Central memory CD4-positive, alpha-beta T cell (primary cell): ENCODE data around the gene KL.

Source experiments
- DNase-seq: peaks from one replicate; pipeline ENCODE4 v3.0.0; 2022

The KL gene

DNA sequence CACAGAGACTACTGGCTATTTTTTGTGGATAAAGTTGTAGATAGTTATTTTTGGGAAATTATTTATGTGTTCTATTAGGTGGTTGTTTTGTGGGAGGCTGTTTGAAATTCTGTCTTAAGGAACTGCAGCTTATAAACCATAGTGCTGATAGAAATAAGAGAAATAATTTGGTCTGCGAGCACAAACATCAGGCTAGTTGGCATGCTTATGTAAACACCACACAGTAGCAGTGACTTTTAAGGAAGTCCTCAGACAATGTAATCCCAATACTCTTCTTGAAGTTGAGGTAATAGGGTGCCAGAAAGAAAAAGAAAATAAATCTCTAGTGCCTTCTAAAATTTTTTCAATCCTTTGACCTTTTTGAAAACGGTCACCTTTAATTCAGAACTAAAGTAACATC, 23.9 kb downstream of the KL start:
- DNase-seq, result no peak

DNA sequence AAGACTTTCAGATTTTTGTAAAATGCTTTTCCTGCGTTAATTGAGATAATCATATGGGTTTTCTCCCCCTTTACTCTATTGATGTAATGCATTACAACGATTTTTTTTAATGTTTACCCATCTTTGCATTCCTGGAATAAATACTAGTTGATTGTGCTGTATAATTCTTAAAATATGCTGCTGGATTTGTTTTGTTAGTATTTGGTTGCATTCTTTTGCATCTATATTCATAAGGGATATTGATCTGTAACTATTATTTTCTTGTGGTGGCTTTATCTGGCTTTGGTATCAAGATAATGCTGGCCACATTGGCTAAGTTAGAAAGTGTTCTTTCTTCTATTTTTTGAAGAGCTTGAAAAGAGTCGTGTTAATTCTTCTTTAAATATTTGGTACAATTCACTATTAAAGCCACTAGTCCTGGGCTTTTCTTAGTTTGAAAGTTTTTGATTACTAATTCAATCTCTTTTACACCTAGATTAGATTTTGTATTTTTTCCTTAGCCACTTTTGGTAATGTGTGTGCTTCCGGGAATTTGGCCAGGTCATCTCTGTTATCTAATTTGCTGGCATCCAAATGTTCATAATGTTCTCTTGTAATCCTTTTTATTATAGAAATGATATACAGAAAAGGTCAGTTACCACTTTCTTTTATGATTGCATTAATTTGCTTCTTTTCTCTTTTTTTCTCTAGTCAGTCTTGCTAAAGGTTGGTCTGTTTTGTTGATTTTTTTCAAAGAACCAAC, 29.8 kb downstream of the KL start:
- no peak for DNase-seq

DNA sequence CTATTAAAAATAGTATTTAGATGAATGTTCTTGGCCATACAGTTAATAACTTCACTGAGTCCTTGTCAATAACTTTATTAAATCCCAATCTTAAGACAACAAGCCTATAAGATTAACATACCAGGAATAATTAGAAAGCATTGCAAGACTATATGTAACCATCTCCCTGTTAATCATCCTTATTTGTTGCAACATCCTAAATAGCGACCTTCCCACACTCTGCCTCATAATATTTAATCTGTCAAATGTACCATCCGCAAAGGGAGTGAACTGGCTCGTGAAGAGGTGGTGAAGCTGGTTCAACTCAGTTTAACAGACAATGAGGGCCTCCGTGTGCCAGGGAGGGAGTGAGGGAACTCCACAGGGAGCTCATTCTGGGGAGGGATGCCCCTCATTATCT, 33.9 kb downstream of the KL start:
- DNase-seq, result no peak

DNA sequence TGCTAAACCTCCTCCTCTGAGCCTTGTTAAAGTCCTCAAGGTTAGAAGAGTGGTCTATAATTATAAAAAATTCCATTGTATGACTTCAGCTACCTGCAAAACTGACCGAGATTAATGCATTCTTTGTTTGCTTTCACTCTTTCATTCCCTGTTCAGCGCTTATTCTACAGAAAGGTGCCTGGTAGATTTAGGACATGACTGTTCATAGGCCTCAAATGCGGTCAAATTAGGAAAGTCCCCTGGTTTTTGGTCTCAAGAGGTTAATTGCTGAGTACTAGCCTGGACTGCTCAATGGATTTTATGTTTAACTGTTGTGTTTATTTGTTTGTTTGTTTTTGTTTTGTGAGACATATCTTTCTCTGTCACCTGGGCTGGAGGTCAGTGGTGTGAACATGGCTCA, 35.4 kb downstream of the KL start:
- DNase-seq, result no peak

DNA sequence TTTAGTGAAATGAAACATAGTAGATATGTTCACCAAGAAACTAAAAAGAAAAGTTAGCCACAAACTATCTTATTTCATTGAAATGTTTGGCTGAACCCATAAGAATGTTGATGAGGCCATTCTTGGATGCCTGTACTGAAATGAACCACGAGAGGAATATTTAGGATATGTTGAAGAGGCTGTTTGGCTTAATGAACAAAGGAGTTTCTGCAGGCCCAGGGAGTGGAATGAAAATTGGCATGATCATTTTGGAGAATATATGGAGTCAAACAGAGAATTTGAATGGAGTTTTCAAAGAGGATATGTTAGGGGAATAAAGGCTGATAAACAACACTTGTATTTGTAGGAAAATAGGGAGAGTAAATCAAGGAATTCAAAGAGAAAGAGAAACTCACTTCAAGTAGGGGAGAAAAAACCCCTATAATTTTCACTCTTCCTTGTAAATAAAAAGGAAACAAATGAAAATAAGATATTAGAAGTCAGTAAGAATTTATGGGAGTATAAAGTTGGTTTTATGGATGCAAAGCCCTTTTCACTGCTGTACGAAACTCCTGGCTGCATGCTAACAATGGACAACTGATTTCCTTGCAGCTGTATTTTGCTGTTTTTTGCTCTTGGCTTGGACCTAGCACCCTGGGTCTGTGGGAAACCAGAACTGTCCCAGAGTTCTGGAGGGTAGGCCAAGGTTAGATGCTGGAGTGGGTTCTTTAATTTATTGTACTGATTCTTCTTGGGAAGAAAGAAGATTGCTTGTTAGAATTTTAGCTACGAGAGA, 36.5 kb downstream of the KL start:
- DNase-seq, result no peak

DNA sequence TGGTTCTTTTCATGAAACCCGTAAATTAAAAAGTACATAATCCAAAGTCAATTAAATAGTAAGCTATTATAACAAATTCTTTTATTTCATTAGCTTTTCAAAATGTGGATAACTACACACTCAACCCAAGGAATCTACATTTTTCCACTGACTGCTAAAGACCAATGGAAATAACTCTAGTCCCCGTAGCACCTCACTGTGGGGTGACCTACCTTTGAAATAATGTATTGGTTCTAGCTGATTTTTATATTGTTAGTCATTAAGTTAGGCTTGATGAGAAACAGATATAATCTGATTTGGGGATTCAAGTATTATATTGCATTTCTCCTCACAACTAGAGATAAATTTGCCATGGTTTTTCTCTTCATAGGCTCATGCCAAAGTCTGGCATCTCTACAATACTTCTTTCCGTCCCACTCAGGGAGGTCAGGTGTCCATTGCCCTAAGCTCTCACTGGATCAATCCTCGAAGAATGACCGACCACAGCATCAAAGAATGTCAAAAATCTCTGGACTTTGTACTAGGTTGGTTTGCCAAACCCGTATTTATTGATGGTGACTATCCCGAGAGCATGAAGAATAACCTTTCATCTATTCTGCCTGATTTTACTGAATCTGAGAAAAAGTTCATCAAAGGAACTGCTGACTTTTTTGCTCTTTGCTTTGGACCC, 37.3 kb downstream of the KL start:
- DNase-seq, result no peak

DNA sequence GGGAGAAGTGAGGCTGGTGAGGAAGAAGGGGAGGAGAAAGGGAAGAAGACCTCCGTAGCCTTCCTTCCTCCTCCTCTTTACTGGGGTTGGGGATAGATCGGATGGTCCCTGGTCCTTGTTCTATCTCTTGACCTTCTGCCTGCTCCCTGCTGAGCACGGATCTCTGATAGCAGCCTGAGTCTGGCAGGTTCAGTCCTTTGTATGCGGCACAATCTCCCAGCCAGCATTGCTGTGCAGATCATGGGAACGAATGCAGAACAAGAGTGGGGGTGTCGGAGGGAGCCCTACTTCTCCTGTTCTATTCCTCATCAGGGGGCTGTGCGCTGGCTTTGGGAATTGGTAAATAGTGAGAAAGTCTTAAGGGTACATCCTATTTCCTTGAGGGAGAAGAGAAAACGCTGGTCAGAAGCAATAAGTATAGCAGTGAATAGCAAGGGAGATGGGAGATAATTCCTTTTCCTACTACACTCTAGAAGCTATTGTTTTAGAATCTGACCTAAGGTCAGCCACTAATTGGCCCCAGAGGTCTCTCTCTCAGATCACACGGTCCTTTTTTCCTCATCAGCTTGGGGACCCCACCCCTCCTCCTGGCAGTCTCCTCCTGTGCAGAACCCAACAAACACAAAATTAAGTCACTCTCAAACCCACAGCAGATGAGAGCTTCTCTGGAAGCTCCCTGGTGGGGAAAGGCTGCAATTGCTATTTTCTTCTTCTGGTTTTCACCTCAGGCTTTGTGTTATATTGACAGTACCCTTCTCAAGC, 41.0 kb downstream of the KL start:
- DNase-seq, result no peak

DNA sequence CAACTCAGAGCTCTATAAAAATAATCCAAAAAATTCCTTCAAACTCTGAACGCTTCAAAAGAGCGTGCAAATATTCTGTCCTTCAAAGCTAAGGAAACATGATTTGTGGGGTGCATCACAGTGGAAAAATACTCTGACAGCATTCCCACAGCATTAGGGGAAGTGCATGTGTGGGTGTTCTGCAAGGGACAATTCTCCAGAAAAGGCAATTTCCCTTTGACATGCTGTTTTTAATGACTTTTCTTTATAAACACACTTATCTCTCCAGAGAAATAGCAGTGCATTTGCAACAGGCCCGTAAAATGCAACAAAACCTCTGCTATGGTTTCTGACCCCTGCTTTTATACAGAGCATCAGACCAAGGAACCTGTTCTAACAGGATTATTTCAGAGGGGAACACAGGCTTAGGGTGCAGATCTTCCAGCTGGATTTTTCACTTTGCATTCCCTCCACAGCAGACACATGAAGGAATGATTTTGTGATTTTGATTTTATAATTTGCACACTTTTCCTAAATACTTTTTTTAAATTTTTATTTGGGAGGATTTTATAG, 42.6 kb downstream of the KL start:
- no peak for DNase-seq

DNA sequence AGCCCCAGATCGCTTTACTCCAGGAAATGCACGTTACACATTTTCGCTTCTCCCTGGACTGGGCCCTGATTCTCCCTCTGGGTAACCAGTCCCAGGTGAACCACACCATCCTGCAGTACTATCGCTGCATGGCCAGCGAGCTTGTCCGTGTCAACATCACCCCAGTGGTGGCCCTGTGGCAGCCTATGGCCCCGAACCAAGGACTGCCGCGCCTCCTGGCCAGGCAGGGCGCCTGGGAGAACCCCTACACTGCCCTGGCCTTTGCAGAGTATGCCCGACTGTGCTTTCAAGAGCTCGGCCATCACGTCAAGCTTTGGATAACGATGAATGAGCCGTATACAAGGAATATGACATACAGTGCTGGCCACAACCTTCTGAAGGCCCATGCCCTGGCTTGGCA, 44.6 kb downstream of the KL start:
- no peak for DNase-seq

DNA sequence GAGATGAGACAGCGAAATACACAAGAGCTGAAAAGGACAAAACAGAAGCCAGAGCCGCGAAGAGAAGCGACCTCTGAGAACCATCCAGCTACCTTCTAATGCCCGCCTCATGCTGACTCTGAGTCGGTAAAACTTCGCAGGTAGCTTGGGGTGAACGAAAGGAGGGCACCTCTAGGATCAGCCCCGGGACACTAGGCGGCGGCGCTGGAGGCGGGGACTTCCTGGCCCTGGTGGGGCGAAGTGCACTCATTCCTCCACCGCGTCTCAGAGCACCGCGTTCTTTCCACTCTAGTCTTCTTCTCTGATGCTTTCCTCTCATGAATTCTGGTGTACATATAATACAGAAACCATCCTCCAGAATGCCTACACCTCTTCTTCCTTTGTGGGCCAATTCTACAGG, 50.1 kb downstream of the KL start:
- DNase-seq, result no peak

DNA sequence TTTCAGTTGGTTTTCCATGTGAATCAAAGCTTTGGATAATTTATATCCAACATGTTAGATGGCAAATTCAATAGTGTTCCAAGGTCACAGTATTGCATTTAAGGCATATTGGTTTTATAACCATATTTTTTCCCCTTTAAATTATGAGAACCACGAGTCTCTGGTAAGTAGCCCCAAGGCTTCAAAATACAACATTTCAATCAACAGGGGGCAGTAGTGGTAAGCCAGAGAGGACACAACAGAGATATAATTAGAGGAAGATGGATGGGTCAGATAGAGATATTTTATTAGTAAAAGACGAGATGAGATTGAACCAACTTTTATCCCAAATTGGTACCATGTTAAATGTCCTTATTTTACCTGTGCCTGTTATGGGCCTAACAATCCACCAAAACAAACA, 53.1 kb downstream of the KL start:
- DNase-seq, result no peak

DNA sequence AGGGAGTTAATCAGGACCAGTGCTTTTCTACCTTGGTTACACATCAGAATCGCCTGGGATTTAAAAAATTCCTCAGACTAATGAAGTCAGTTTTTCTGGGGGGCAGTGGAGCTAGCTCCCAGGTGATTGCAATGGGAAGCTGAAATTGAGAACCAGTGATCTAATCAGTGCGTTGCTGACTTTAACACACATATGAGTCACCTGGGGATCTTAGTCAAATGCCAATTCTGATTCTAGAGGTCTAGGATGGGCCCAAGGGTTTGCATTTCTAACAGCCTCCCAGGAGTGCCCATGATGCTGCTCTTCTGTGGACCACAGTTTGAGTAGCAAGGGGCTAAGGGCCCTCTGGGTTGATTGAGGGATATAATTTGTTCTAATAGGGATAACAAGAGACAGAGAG, 54.5 kb downstream of the KL start:
- no peak for DNase-seq

DNA sequence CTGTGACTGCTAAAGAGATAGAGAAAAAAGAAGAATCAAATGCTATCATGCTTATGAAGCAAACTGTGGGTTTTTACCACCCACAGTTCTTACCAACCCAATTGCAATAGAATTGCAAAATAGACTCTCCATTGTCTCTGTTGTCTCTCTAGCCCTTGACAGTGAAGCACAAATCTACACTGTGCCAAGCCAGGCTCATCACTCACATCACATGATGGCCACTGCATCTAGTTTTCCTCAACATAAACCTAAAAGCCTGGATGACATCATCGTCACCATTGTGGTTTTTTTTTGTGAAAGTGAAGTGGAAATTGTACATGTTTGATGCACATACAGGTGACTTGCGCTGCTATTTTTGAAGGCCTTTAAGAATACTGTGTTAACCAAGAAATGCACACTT, 56.1 kb downstream of the KL start:
- DNase-seq, result no peak

DNA sequence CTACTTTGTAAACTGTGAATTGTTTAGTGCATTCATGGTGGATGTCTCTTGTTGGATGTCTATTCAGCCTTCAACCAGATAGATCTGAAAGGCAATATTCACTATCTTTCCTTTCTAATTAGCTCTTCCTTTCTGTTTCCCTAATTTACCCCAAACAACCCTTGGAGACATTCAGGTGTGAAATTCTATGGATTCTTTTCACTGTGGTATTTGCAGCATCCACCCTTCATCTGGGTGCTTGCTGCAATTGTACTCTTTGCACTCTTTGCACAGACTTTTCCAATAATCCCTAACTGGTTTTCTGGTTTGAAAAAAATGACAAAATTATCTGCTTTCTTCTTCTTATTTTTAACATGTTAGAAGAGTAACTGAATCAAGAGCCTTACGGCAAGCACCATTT, 56.5 kb downstream of the KL start:
- DNase-seq, result no peak

DNA sequence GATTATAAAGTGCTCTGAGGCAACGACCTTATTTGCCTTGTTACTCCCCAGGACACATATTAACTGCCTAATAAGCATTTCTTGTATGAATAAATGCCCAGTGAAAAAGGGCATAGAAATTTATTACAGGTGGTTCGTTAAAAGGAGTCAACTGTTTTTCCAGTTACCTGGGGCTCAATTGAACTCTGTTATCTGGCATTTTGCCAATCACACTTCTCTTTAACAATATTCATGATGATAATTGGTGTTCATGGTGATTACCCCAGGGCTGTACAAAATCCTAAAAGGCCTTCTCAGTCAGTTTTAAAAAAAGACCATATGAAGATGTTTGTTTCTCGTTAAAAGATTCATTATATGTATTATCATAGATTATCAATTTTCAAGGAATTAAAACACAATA, 57.1 kb downstream of the KL start:
- DNase-seq, result no peak

DNA sequence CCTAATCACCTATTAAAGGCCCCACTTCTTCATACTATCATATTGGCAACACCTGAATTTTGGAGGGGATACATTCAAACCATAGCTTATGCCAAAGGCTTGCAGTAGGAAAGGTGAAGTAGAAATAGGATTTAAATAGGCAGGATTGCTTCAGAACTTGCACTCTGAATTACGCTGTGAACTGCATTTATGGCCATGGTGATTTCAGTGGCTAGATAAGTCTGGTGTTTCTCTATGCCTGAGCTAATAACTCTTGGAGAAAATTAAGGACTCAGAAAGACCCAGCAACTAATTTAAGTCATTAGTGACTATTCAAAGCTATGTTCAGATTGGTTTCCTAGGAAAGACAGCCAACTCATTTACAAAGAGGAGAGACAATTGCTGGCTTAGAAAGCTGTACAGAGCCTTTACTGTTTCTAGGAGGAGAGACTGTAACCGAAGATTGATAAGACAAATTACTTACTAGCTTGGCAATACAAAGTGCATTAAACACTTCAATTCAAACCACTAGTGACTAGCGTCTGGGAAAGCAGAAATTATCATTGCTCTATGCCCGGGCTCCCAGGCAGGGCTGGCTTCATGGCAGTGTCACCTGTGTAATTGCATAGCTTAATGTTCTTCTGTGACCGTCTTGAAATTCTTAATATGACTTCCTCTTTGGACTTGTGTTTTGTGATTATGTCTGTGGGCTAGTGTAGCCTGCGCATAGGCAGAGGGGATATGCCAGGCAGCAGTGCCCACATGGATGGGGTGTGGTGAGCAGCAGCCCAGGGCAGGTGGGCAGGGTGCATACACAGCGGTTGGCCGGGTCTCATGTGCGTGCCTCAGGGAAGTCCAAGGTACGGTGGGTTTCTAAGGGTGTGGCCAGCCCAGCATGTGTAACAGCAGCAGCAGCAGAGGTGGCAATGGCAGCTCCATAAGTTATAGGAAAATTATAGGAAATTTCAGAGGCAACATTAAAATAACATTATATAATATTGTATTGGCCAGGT, 60.1 kb downstream of the KL start:
- DNase-seq, result no peak

DNA sequence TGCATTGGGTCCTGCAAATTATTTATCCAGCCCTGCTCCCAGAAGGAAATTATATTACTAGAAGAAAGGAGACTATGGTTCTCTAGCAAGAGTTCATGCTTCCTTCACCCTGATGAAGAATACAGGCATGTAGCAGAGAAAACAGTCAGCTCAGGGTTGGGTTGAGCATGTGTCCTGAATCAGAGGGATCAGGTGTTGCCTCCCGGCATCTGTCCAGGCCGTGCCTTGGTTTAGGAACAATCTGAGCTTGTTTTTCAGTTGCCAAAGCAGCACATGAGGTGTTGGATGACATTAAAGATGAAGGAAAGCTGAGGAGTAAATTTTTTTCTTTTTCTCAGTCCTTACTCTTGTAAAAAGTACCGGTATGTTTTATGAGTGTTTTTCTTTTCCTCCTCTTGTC, 62.0 kb downstream of the KL start:
- DNase-seq, result no peak

DNA sequence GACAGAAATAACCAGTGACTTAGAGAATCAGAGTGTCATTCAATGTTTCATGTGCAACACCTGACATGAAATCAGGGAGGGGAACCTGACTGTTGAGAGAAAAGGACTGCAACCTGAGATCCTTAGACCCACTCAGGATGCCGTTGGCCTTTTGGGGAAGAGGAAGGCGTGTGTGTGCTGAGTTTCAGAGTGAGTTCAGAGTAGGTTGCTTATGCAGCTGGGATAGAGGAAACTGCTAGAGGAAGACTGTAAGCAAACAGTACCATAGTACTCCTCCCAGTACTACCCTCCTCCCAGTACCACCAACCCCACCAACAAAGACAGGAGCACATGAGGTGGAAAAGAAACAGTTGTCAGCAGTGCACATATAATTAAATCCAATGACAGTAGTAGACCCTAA, 63.7 kb downstream of the KL start:
- DNase-seq, result no peak

DNA sequence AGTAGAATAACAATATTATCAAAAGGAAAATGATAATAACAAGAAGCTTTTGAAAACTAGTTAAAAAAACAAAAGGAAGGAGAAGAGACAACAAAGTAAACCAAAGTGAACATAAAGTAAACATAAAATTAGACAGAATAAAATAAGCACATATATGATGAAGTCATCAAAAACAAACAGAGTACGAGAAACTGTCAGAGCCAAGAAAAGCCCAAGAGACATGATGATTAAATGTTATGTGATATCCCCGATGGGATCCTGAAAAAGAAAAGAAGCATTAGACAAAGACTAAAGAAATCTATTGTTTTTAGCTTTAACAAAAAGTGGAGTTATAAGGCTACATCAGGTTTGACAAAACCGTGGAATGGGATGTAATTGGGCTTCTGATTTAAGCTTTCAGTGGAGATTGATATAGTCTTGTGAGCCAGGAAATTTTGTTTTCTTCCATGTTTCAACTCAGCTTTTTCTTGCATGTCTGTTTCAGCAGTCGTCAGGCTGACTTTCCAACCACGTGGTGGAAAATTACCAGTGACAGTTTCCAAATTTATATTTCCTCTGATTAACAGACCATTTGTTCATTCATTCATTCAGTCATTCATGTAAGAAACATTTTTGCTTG, 64.9 kb downstream of the KL start:
- no peak for DNase-seq

DNA sequence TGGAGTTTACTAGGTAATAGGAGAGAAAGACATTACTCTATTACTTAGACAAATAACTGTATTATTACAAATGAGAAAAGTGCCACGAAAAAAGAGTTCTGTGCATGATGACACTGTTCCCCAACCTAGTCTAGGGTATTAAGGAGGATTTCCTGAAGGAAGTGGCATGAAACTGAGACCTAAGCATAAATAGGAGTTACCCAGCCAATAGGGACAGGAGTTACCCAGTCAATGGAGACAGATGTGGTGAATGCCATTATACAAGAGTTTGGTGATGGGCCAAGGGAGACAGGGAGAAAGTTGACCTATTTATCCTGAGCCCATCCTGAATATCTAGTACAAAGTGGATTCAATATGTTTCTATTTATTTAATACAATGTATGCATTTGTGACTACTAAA, 65.4 kb downstream of the KL start:
- DNase-seq, result no peak

DNA sequence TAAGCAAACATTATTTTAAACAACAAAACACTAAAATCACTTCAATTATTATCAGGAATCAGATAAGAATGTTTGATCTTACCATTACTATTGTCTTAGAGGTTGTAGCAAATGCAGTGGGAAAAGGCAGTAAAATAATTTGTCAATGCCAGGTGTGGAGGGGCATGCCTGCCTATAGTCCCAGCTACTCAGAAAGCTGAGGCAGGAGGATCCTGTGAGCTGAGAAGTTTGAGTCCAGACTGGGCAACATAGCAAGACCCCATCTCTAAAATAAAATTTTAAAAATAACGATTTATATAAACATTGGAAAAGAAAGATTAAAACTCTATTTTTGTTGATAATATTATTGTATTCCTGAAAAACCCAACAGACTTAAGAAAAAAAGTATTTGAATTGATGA, 66.8 kb downstream of the KL start:
- DNase-seq, result no peak
